GM21528 (cell line): Measurements from ENCODE around the gene EOMES.

Source experiments
- ATAC-seq: cut with Tn5 transposase; IDR thresholded peaks from one replicate; pipeline ENCODE4 v1.9.1; 2021; ENCODE audit warnings: mild to moderate bottlenecking, moderate library complexity; ENCODE audit not compliant: unreplicated experiment, low FRiP score

The EOMES gene

GRCh38 chr3:27684302-27684701 is 37.8 kb downstream of the EOMES start:
- ATAC-seq = no peak

GRCh38 chr3:27681249-27681748 is 40.8 kb downstream of the EOMES start:
- ATAC-seq = peak; percentile 57

GRCh38 chr3:27680517-27681246 is 41.4 kb downstream of the EOMES start:
- no peak for ATAC-seq

GRCh38 chr3:27679691-27680090 is 42.4 kb downstream of the EOMES start:
- no peak for ATAC-seq

GRCh38 chr3:27678234-27678633 is 43.9 kb downstream of the EOMES start:
- no peak for ATAC-seq

GRCh38 chr3:27677565-27677964 is 44.6 kb downstream of the EOMES start:
- no peak for ATAC-seq

- no peak for ATAC-seq
Observed at GRCh38 chr3:27675287-27675686, 46.8 kb downstream of the EOMES start.

GRCh38 chr3:27673701-27674100 is 48.4 kb downstream of the EOMES start:
- no peak for ATAC-seq

GRCh38 chr3:27671101-27671500 is 51.0 kb downstream of the EOMES start:
- no peak for ATAC-seq

GRCh38 chr3:27670619-27671018 is 51.5 kb downstream of the EOMES start:
- ATAC-seq = no peak

- ATAC-seq = no peak
Observed at GRCh38 chr3:27669591-27669990, 52.5 kb downstream of the EOMES start.

GRCh38 chr3:27667751-27668150 is 54.4 kb downstream of the EOMES start:
- ATAC-seq = no peak

GRCh38 chr3:27666708-27667107 is 55.4 kb downstream of the EOMES start:
- ATAC-seq = peak; percentile 44

GRCh38 chr3:27666272-27666671 is 55.9 kb downstream of the EOMES start:
- peak; percentile 53 for ATAC-seq
